ENCODE measurements around the gene ENTREP3.

The ENTREP3 gene

GRCh38 chr1:155197901-155198546 lies 57.3 kb downstream of the ENTREP3 start:
- no peak for DNase-seq
